ENCODE measurements around the gene GFI1B.
A peak's percentile ranks its signal among the peaks of the same experiment; 100 is the strongest.
"Not testable (repeated sequence)": the region's sequence is repeated elsewhere in the genome, so short reads cannot be mapped to it uniquely, and the experiment has no call there.

The GFI1B gene

DNA sequence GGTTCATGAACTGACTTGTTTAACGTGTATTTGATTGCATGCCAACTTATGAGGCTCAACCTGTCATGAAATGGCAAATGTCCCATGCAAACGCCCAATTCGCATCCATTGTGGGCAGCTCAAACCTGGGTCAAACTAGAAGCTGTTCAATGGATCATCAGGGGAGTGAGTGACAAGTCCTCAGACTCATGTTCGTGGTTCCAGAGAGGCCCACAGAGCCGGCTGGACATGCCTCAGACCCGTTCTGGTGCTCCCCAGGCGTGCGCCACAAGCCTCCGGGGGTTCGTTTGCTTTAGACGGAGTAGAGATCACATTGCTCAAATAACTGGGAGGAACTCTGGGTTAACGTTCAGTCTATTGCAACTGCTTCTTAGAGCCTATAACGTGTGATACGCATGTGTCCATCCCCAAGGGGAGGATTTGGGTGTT lies 15.0 kb downstream of the GFI1B start:
- DNase-seq: no peak

DNA sequence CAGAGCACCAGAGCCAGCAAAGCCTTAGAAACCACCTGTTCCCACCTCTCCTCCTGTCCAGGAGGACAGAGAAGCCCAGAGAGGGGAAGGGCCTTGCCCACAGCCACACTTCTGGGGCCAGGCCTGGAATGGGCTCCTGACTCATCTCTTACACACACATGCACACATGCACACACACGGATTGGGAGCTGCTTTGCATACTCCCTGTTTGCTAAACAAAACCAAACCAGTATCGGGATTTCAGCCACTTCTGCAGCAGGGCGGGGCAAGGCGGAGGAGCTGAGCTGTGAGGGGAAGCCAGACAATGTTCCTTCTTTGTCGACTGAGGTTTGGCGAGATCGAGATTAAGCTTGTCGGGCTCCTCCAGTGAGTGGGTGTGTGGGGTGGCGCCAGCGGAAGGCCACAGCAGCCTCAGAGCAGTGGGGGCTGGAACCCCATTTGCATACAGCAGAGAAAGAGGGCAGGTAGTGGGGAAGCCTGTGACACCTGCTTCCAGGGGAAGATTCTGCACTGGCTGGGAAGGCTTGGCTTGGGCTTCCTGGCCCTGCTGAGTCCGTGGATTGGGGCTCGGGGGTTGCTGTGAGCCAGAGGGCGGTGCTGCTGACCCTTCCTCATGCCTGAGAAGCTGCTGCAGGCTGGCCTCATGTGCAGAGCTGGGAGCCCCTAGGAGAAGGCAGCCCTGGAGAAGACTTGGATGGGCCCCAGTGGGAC lies 16.1 kb downstream of the GFI1B start:
- no peak for DNase-seq

DNA sequence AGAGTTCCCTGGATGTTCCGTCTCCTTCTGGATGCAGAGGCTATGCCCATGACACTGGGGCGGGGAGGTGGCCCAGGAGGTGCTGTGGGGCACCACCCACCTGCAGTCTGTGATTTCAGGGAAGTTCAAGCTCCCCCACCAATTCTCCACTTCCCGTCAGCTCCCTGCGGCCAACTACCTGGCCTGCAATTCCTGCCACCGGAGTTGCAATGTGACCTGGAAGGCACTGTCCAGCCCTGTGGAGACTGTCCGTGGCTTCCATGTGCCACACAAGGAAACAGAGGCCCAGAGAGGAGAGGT lies 16.6 kb downstream of the GFI1B start:
- DNase-seq: no peak

DNA sequence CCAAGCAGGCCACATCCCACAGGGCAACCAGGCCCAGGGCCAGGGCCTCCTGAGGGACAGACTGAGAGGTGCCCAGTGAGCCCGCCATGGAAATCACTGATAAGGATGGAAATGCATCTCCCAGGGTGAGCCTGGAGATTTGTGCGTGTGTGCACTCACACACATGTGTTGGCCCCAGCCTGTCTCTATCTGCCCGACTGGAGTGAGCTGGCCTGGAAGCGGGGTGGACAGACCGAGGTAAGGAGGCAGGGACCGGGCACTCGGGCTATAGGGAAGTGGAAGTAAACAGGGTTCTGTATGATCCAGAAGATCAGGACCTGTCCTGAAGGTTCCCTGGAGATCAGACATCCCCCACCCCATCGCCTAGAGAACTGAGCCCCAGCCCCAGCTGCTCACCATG lies 17.4 kb downstream of the GFI1B start:
- no peak for DNase-seq

DNA sequence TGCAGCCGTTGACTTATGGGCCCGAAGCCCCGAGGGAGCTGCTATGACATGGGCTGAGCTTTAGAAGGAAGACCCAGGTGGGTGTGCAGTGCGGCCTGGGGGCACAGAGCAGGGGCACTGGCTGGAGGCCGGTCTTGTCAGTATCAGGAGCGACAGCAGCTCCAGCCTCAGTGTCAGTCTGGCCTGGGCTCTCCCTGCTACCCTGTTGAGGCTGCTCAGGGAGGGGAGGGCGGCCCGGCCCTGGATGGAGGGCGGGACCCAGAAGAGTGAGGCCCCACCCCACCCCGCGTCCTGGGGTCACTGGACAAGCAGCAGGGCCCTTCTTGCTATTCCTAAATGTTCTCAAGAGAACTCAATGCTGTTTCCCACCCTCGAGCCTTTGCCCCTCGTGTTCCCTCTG lies 18.0 kb downstream of the GFI1B start:
- no peak for DNase-seq

DNA sequence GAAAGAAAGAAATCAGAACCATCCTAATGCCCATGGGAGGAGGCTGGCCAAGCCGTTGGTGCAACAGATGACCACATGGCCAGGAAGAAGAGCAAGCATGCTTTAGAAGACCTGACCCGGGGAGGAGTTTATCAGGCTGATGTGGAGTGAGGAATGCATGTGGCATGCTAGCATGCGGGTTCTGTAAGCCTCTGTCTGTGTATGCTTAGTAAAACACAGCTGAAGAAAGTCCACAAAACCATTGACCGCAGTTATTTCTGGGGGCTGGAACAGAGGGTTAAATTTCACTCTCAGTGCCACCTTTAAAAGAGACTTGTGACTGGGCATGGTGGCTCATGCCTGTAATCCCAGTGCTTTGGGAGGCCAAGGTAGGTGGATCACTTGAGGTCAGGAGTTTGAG lies 19.1 kb downstream of the GFI1B start:
- no peak for DNase-seq

DNA sequence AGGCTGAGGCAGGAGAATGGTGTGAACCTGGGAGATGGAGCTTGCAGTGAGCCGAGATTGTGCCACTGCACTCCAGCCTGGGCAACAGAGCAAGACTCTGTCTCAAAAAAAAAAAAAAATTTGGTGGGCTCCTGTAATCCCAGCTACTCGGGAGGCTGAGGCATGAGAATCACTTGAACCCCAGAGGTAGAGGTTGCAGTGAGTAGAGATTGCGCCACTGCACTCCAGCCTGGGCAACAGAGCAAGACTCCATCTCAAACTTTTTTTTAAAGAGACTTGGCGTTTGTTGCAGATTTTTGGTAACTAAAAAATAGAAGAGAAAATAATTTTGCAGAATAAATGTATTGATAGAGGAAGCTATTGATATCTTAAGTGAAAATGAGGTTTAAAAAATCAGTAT lies 19.7 kb downstream of the GFI1B start:
- not testable (repeated sequence) for DNase-seq

DNA sequence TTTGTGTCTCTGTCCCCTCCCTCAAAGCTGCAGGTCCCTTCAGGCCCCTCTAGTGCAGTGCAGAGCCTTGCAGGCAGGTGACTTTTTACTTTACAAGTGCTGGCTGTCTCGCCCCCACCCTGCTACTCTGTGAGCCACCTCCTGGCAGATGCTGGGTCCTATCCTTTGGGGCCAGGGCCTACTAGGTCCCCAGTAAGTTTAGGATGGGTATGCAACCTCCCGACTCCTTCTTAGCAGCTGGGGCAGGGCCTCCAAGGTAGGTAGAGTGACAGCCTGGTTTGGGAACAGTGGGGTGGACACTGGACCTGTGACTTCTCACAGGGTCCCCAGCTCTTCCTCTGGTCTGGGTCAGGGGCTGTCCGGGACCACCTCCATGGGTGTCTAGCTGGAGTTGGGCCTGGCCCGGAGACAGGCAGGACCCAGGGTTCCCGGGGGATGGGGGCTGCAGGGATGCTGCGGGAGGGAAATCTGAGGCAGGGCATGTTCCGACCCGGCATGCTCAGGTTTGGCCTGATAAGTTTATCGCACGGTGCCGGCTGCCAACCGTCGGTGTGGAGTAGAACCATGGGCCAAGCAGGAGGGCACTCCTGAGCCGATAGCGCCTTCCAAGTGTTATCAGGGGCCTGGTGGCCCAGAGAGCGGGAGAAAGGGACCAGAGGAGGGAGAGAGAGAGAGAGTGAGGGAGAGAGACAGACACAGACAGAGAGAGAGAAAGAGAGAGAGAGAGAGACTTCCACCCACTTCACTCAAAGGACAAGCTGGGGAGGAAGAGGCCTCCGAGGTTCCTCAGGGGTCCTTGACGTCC lies 20.5 kb downstream of the GFI1B start:
- no peak for DNase-seq

DNA sequence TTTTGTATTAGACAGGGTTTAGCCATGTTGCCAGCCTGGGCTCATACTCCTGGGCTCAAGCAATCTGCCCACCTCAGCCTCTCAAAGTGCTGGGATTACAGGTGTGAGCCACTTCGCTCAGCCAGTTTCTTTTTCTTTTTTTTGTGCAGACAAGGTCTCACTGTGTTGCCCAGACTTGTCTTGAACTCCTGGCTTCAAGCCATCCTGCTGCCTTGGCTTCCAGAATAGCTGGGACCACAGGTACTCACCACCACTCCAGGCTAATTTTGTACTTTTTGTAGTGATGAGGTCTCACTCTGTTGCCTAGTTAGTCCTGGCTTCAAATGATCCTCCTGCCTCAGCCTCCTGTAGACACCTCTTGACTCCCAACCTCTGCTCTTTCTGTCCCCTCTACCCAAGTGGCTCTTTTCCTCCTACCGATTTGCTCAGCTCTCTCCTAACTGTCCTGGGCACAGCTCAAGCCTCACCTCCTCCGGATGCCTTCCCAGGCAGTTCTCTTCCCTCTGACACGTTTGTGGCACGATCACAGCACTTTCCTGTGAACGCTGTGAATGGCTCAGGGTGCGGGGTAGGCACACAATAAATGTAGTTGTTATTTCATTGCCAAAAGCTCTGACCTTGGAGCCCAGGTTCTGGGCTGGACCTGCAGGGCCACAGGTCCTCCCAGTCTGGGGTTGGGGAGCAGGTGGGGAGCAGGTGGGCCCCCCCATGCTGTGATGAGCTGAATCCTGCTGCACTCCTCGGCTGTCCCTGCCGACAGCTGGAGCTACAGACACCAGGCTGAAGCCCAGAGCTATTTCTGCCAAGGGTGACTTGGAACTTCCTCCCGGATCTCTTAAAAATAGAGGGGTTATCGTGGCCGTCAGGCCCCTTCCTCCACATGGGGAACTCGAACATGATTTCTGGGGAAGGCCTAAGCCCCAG lies 23.9 kb downstream of the GFI1B start:
- no peak for DNase-seq

DNA sequence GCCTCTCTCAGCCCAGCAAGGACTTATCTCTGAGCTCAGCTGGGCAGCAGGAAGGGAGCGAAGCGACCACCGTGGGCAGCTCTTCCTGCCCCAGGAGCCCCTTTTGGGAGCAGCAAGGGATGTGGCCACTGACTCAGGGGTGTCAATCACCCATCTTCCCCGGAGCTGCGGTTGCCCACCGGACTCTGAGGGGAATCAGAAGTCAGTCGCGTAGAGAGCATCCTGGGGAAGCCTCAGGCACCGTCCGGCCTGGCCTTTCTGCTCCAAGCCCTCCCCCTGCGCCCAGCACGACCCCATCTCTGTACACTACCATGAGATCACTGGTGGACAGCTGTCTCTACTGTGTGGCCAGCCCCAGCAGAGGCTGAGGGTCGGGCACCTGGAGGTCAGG lies 24.6 kb downstream of the GFI1B start:
- DNase-seq: no peak

DNA sequence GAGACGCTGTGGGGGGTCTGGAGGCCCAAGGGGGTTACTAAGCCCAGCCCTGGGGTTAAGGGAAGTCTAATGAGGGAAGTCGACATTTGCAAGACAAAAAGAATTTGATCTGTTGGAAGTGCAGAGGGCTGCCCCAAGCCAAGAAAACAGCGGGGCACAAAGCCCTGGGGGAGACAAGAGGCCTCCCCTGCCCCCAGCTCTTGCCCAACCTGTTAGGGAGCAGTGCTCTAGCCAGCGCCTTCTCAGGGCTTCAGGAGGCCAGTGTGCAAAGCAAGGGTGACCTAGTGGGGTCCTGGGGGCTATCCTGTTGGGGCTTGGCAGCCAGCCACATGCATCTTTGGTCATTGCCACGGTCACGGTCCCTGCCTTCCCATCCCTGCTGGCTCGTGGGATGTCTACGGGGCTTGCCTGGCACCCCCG lies 25.2 kb downstream of the GFI1B start:
- no peak for DNase-seq

DNA sequence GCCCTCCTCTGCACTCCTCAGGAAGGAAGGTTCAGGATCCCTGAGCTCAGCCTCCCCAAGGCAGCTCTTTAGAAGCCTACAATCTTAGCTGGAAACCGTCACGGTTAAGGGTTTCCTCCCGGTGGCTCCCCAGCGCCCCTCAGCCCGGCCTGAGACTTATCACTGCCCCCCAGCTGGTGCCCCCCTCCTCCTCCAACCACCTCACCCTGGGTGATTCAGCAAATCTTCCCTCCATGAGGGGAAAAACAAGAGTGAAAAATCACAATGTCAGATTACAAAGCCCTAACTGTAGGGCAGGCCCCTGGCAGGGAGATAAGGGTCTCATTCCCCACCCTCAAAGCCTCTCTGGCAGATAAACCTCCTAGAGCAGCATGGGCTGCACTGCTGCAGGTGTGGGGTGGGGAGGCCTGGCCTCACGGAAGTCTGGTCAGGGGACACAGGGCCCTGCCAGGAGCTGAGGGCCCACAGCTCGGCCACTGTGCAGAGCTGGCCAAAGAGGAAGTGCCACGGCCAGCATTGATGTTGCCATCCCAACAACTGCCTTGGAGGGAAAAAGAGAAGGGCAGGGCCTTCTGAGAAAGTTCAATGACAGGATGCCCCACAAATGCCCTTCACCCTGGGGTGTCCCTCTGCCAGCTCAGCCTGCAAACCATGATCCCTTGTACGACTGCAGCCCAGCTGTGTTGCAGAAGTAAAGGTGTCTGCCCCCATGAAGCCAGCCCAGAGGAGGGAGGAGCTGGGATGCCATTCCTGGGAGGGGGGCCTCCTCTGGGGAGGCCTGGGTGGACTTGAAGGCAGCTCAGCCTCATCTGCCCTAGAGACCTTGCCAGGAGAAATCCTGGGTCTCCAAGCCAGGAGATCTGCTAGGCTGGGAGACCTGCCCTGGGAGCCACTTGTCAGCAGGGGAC lies 25.9 kb downstream of the GFI1B start:
- no peak for DNase-seq

DNA sequence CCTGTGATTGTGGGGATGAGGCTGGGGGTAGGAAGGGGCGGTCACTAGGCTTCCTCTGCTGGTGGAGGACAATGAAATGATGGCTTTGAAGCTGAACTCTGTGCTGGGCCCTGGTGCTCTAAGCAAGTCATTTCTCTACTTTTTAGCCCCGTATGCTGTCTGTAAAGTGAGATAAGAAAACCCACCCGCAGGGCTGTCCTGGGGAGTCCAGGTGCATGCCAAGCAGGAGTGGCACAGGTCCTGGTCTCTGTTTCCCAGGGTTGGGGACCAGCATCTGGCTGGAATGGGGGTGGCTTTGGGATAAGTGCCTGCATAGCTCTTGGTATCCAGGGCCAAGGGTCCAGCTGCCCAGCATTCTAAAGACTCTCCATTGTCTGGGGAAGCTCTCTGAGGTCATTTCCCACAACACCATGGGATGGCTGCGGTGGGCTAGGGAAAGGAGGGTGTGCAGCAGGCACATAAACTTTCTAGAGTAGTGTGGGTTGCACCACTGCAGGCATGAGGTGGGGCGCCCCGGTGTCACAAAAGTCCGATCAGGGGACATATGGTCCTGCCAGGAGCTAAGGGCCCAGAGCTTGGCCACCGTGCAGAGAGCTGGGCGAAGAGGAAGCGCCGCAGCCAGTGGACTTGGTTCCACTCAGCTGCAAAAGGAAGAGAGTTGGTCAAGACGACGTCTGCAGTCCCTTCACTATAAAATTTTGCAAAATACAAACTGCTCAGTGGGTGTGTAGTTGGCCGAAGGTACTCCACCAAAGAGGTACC lies 26.7 kb downstream of the GFI1B start:
- DNase-seq: no peak

DNA sequence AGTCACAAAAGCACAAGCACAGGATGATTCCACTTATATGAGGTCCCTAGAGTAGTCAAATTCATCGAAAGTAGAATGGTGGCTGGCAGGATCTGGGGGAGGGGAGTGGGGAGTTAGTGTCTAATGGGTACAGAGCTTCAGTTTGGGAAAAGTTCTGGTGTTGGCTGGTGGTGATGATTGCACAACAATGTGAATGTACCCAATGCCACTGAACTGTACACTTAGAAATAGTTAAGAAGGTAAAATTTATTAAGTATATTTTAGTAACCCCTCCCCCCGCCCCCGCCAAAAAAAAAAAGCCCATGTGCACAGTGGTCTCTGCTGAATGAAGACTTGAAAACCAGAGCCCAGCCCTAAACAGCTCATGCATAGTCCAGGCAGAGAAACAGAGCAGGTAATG lies 27.5 kb downstream of the GFI1B start:
- no peak for DNase-seq

DNA sequence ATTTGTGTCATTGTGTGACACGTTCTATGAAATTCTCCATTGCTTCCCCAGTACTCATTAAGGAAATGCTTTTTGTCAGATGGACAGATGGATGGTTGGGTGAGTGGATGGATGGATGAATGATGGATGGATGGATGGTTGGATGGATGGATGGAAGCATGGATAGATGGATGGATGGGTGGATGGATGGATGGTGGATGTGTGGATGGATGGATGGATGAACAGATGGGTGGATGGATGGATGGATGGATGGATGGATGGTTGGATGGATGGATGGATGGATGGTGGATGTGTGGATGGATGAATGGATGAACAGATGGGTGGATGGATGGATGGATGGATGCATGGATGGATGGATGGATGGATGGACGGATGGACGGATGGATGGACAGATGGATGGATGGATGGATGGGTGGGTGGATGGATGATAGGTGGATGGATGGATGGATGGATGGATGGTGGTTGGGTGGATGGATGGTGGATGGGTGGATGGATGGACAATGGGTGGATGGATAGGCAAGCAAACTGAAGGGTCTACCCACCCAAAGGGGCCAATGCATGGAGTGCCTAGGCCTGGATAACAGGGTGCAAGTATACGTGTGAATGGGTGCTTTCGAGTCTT lies 28.3 kb downstream of the GFI1B start:
- no peak for DNase-seq

DNA sequence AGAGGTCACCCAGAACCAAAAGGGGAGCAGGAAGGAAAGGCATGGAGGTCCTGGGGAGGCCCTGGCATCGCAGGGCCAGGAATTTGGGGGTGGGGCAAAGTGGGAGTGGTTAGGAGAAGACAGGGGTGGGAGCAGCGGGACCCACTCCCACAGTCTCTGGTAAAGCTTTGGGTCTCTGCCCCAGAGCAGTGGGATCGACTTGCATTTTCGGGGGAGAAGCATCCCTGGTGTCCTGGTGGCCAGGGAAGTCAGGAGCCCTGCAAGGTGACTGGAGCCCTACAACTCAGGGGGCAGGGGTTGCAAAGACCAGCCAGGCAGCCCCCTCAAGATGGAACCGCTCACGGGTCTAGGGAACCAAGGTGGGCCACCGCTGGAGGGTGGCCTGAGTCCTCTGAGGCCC lies 29.9 kb downstream of the GFI1B start:
- DNase-seq: no peak

DNA sequence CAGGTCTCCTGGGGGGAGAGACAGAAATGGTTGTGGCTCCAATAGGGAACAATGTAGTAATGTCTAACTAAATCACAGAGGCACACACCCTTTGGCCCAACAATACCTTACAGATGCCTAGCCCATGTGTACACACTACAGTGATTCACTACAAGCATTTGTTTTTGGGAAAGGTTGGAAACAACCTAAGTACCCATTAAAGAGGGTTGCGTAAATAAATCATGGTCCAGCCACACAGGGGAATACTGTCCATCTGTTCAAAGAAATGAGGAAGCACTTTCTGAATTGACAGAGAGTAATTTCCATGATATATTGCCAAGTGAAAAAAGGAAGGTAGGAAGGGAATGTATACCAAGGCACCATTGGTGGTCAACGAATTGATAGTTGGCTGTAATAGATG lies 30.3 kb downstream of the GFI1B start:
- DNase-seq: no peak

DNA sequence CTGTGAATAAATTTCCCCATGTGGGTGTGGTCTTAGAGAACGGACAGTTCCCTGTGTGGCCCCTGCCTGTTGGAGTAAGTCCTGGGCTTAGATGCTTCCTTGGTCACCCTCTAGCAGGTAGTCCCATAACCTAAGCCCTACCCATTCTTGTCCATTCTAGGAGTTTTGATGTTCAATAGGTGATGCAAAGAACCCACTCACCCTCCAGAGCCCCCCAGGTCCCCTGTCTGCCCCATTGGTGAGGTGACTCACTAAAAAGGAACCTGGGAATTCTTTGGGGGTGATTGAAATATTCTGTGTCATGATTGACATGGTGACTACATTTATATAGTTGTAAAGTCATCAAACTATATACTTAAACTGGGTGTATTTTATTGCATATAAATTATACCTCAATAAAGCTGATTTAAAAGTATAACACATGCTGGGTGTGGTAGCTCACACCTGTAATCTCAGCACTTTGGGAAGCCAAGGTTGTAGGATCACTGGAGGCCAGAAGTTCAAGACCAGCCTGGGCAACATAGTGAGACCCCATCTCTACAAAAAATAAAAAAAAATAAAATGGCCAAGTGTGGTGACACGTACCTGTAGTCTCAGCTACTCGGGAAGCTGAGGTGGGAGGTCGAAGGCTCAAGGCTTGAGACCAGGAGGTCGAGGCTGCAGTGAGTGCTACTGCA lies 31.6 kb downstream of the GFI1B start:
- no peak for DNase-seq

DNA sequence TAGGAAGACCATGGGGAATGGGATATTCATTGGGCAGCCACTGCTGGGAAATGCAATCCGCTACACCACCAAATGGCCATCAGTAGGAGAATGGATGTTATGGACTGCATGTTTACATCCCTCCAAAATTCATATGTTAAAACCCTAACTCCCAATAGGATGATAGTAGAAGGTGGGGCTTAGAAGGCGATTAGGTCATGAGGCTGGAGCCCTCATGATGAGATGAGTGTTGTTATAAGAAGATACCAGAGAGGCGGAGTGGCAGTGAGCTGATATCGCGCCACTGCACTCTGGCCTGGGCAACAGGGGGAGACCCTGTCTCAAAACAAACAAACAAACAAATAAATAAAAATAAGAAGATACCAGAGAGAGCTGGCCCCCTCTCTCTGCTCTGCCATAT lies 36.2 kb downstream of the GFI1B start:
- no peak for DNase-seq

DNA sequence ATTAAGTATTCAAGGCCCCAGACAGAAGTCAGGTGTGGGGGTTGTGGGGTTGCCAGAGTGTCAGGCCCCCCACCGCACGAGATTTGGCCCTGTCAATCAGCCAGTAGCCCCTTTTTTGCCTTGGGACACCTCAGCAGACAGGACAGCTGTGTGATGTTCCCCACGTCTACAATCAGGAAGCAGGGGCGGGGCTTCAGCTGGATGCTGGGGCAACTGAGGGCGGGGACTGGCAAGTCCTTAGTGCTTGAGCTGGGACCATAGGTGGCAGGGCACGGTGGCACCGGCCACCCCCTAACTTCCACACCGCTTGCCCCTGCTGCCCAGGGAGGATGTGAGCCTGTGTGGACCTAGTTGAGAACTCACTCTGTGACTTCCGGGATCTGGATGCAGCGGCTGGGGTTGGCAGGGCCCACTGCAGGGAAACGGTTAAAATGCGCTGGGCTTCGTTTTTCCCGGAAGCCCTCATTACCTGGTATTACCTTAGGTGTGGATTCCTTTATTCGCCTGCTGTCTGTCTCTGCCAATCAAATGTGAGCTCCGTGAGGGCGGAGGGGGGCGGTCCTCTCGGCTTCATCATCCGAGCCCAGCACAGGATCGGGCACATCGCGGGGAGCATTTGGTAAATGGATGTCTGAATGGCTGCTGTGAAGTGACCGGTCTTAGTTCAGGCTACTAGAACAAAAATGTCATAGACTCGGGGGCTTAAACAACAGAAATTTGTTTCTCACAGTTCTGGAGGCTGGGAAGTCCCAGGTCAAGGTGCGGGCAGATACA lies 44.8 kb downstream of the GFI1B start:
- peak; percentile 39 for DNase-seq

All from CD4-positive, alpha-beta T cell treated with Interleukin-10 for 1 hour (primary cell).